Loucy (cell line): ENCODE results near the gene AXDND1.

Source experiments
- H2AFZ ChIP-seq: fragments of 200-600 bp; sonication (generic); 2 replicates; pipeline ENCODE4 v1.6.0; 2016; ENCODE audit warnings: antibody characterized with exemption, mild to moderate bottlenecking, low read length, moderate library complexity
- H3F3A ChIP-seq: fragments of 200-600 bp; 2 replicates; pipeline ENCODE4 v1.6.0; 2016; ENCODE audit warnings: antibody characterized with exemption, low read depth, mild to moderate bottlenecking
- H3K27me3 ChIP-seq: fragments of 200-600 bp; sonication (generic); 2 replicates; pipeline ENCODE4 v1.6.1; 2014; ENCODE audit warnings: low read length, mild to moderate bottlenecking; ENCODE audit not compliant: insufficient read depth, poor library complexity, severe bottlenecking
- H3K36me3 ChIP-seq: fragments of 200-600 bp; sonication (generic); 2 replicates; pipeline ENCODE4 v1.6.1; 2016; ENCODE audit warnings: low read length; ENCODE audit not compliant: insufficient read depth
- H3K4me1 ChIP-seq: fragments of 200-600 bp; sonication (generic); 2 replicates; pipeline ENCODE4 v1.5.1; 2014; ENCODE audit warnings: low read length, mild to moderate bottlenecking; ENCODE audit not compliant: insufficient read depth, poor library complexity, severe bottlenecking
- H3K4me2 ChIP-seq: fragments of 200-600 bp; sonication (generic); 2 replicates; pipeline ENCODE4 v1.6.0; 2014; ENCODE audit warnings: antibody characterized with exemption, low read length, low read depth, mild to moderate bottlenecking; ENCODE audit not compliant: poor library complexity, severe bottlenecking
- H3K4me3 ChIP-seq: fragments of 200-600 bp; sonication (generic); 2 replicates; pipeline ENCODE4 v1.5.1; 2014; ENCODE audit warnings: low read length, mild to moderate bottlenecking, mixed read lengths; ENCODE audit not compliant: poor library complexity, severe bottlenecking
- H3K79me2 ChIP-seq: fragments of 200-600 bp; sonication (generic); 2 replicates; pipeline ENCODE4 v1.6.1; 2014; ENCODE audit warnings: low read length; ENCODE audit not compliant: insufficient read depth
- H3K9ac ChIP-seq: fragments of 200-600 bp; sonication (generic); 2 replicates; pipeline ENCODE4 v1.6.0; 2014; ENCODE audit warnings: mild to moderate bottlenecking, low read depth, low read length, moderate library complexity; ENCODE audit not compliant: poor library complexity, severe bottlenecking
- H3K9me2 ChIP-seq: fragments of 200-600 bp; sonication (generic); replicated peaks from 2 replicates; pipeline ENCODE4 v1.6.1; 2016; ENCODE audit warnings: low read depth, low read length, mixed read lengths
- H3K9me3 ChIP-seq: fragments of 200-600 bp; sonication (generic); 2 replicates; pipeline ENCODE4 v1.6.1; 2014; ENCODE audit warnings: mild to moderate bottlenecking, antibody characterized with exemption, low read length, low read depth; ENCODE audit not compliant: insufficient read depth
- H4K20me1 ChIP-seq: fragments of 200-600 bp; sonication (generic); 2 replicates; pipeline ENCODE4 v1.6.0; 2014; ENCODE audit warnings: antibody characterized with exemption, low read length, mild to moderate bottlenecking; ENCODE audit not compliant: insufficient read depth, poor library complexity, severe bottlenecking
- EZH2phosphoT487 ChIP-seq: fragments of 200-600 bp; IDR thresholded peaks from 2 replicates; pipeline ENCODE4 v1.6.1; 2018; ENCODE audit warnings: antibody characterized with exemption, mild to moderate bottlenecking, moderate library complexity, borderline replicate concordance
- TF ChIP-seq, protein P1 (sequence below): fragments of 200-600 bp; sonication (generic); conservative IDR thresholded peaks from 2 replicates; pipeline ENCODE4 v1.5.1; 2014; ENCODE audit warnings: mild to moderate bottlenecking, antibody characterized with exemption, low read length

The AXDND1 gene

GRCh38 chr1:179529482-179530195 lies 163.9 kb downstream of the AXDND1 start:
- TF ChIP-seq, protein P1, sequence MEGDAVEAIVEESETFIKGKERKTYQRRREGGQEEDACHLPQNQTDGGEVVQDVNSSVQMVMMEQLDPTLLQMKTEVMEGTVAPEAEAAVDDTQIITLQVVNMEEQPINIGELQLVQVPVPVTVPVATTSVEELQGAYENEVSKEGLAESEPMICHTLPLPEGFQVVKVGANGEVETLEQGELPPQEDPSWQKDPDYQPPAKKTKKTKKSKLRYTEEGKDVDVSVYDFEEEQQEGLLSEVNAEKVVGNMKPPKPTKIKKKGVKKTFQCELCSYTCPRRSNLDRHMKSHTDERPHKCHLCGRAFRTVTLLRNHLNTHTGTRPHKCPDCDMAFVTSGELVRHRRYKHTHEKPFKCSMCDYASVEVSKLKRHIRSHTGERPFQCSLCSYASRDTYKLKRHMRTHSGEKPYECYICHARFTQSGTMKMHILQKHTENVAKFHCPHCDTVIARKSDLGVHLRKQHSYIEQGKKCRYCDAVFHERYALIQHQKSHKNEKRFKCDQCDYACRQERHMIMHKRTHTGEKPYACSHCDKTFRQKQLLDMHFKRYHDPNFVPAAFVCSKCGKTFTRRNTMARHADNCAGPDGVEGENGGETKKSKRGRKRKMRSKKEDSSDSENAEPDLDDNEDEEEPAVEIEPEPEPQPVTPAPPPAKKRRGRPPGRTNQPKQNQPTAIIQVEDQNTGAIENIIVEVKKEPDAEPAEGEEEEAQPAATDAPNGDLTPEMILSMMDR, result no peak
- no peak for TF ChIP-seq EZH2phosphoT487
- Histone ChIP-seq H3K27me3 (no peaks in the 10 kb centered on the region), H3K4me1 (no peaks in the 10 kb centered on the region), H3K79me2 (no peaks in the 10 kb centered on the region), H3K36me3 (no peaks in the 10 kb centered on the region), H3K9me2 (no peaks in the 10 kb centered on the region), H2AFZ (no peak overlapping the region), H3K9me3 (no peaks in the 10 kb centered on the region), H3K9ac (no peak overlapping the region), H3F3A (no peaks in the 10 kb centered on the region), H3K4me3 (no peak overlapping the region), H4K20me1 (no peaks in the 10 kb centered on the region), H3K4me2 (no peak overlapping the region)

GRCh38 chr1:179530352-179530751 lies 164.6 kb downstream of the AXDND1 start:
- H3K9me2 ChIP-seq, result no peaks in the 10 kb centered on the region
- H3K9me3 ChIP-seq, result no peaks in the 10 kb centered on the region
- H2AFZ ChIP-seq, result no peak overlapping the region
- no peaks in the 10 kb centered on the region for H3F3A ChIP-seq
- H3K27me3 ChIP-seq, result no peaks in the 10 kb centered on the region
- no peaks in the 10 kb centered on the region for H3K4me1 ChIP-seq
- no peaks in the 10 kb centered on the region for H3K36me3 ChIP-seq
- no peak overlapping the region for H3K9ac ChIP-seq
- no peaks in the 10 kb centered on the region for H3K79me2 ChIP-seq
- H4K20me1 ChIP-seq, result no peaks in the 10 kb centered on the region
- TF ChIP-seq, protein P1, result no peak
- no peak for TF ChIP-seq EZH2phosphoT487
- no peak overlapping the region for H3K4me3 ChIP-seq
- no peak overlapping the region for H3K4me2 ChIP-seq

- Histone ChIP-seq H3K36me3 (no peaks in the 10 kb centered on the region), H3K9me3 (peaks cover 4% of the 10 kb centered on the region; the same call in 1 of the 2 replicates), H3F3A (no peaks in the 10 kb centered on the region), H3K4me3 (no peak overlapping the region), H3K4me2 (no peak overlapping the region), H3K27me3 (no peaks in the 10 kb centered on the region), H2AFZ (no peak overlapping the region), H3K79me2 (no peaks in the 10 kb centered on the region), H3K9ac (no peak overlapping the region), H4K20me1 (no peaks in the 10 kb centered on the region), H3K4me1 (no peaks in the 10 kb centered on the region), H3K9me2 (no peaks in the 10 kb centered on the region)
- TF ChIP-seq, protein P1, result no peak
- TF ChIP-seq EZH2phosphoT487, result no peak
Measured at GRCh38 chr1:179541774-179542173, 176.0 kb downstream of the AXDND1 start.
